HEK293T (cell line): Measurements from ENCODE around the gene NXPH2.

Experiments
- ARNT ChIP-seq: fragments of 450-650 bp; IDR thresholded peaks from 2 replicates; pipeline ENCODE4 v1.6.1; 2017; ENCODE audit warnings: mild to moderate bottlenecking
- ELF4 ChIP-seq: fragments of 450-650 bp; IDR thresholded peaks from 2 replicates; pipeline ENCODE4 v1.6.1; 2017; ENCODE audit warnings: antibody characterized with exemption
- FOXK2 ChIP-seq: fragments of 450-650 bp; IDR thresholded peaks from 2 replicates; pipeline ENCODE4 v1.6.1; 2016; ENCODE audit warnings: mild to moderate bottlenecking
- HDGF ChIP-seq: fragments of 450-650 bp; IDR thresholded peaks from 2 replicates; pipeline ENCODE4 v1.6.1; 2017; ENCODE audit warnings: antibody characterized with exemption, borderline replicate concordance
- NFRKB ChIP-seq: fragments of 450-650 bp; IDR thresholded peaks from 2 replicates; pipeline ENCODE4 v1.6.1; 2016; ENCODE audit warnings: mild to moderate bottlenecking, moderate library complexity
- SP1 ChIP-seq: fragments of 450-650 bp; IDR thresholded peaks from 2 replicates; pipeline ENCODE4 v1.6.1; 2017
- TARDBP ChIP-seq: fragments of 450-650 bp; IDR thresholded peaks from 2 replicates; pipeline ENCODE4 v1.6.1; 2016
- ZNF384 ChIP-seq: fragments of 450-650 bp; IDR thresholded peaks from 2 replicates; pipeline ENCODE4 v1.6.1; 2016
- TF ChIP-seq, protein P1 (sequence below): fragments of 450-650 bp; IDR thresholded peaks from 2 replicates; pipeline ENCODE4 v1.6.1; 2016

GRCh38 chr2:138652378-138652777, 127.8 kb downstream of the NXPH2 start:
- TF ChIP-seq HDGF (no peak), SP1 (no peak), NFRKB (no peak), TARDBP (no peak), FOXK2 (no peak), ZNF384 (no peak), ELF4 (no peak), ARNT (no peak)
- TF ChIP-seq, protein P1, sequence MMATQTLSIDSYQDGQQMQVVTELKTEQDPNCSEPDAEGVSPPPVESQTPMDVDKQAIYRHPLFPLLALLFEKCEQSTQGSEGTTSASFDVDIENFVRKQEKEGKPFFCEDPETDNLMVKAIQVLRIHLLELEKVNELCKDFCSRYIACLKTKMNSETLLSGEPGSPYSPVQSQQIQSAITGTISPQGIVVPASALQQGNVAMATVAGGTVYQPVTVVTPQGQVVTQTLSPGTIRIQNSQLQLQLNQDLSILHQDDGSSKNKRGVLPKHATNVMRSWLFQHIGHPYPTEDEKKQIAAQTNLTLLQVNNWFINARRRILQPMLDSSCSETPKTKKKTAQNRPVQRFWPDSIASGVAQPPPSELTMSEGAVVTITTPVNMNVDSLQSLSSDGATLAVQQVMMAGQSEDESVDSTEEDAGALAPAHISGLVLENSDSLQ, result no peak
